ENCODE data around the gene CLEC7A.

CLEC7A gene

GRCh38 chr12:10136637-10137205 lies 6.7 kb upstream of the CLEC7A start:
- no peak for DNase-seq

DNA sequence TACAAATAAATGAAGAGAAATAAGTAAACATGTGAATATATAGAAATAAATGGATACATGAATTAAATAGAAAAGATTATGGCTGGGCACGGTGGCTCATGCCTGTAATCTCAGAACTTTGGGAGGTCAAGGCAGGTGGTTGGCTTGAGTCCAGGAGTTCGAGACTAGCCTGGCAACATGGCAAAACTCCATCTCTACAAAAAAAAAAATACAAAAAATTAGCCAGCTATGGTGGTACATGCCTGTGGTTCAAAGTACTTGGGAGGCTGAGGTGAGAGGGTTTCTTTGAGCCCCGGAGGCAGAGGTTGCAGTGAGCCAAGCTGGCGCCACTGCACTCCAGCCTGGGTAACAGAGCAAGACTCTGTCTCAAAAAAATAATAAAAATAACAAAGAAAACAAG lies 5.1 kb upstream of the CLEC7A start:
- no peak for DNase-seq

DNA sequence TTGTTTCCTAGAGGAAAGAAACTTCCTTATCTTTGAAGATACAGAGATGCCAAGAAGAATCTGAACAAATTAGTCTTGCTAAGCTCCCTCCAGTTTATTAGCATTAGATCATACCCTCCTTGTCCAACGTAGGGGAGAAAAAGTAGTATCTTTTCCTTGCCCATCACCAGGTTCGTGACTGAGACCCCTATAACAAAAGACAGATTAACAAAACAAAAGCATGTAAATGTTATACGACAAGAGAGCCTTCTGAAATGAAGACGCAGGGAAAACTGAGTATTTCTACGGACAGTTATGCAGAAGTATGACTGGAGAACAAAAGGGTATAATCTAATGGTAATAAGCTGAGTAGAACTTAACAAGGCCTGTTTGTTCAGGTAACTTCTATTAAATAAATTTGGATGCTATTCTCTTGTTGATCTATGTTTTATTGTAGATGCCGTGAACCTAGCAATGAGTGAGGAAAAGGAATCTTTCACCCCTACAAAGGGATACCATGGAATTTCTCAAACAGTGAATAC lies 2.9 kb upstream of the CLEC7A start:
- DNase-seq = no peak

DNA sequence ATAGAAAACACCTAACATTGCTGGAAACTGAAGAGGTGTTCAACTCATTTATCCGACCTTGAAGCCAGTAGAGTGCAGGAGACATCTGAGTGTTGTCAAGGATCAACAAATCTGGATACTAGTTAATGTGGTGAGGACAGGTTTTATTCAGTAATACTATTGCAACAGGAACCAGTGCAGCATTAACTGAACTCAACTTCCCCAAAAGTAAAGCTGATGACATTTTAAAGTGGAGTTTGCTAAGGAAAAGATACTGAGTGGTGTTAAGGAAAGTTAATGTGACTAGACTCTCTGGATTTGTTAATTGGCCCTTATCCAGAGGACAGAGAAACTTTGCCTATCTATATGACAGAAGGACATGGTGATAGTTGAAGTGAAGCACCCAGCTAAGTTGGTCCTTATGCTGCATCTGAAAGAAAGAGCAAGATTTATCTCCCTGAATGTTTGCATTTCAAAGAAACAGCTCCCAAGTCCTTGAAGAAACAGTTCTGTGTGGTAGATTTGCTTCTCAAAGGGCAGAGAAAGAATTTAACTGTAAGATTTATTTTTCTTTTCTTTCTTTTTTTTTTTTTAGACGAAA lies 1.2 kb upstream of the CLEC7A start:
- DNase-seq = no peak

DNA sequence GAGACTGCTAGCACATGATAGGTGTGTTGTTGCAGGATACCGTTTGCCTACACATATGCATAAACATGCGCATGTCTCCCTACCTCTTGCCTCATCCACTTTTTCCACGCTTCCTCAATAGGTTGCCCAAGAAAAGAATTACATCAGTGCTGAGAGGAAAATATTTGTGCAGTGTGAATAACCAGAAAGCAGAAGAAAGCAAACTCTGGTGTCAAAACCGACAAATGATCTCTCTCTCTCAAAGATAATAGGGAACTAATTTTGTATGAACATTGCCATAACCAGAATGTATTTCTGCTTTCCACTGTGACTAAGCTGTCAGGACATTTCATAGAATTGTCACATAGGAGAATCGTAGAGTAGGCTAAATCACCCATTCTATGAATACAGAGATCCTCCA lies 1.3 kb downstream of the CLEC7A start:
- no peak for DNase-seq

GRCh38 chr12:10126413-10126812 lies 3.6 kb downstream of the CLEC7A start:
- no peak for DNase-seq

DNA sequence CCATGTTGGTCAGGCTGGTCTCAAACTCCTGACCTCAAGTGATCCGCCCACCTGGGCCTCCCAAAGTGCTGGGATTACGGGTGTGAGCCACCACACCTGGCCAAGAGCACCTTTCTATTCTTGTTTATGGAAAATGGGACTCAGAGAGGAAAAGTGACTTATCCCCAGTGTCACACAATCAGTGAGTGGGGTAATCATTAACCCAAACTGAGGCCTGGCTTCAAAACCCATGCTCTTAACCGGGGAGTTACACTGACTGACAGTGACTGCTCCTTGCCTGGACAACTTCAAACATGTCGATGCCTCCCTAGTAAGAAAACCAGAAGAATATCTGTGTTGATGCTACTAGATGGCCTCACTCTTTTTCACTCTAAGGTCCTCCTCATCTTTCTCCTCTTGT lies 7.3 kb downstream of the CLEC7A start:
- DNase-seq = no peak

DNA sequence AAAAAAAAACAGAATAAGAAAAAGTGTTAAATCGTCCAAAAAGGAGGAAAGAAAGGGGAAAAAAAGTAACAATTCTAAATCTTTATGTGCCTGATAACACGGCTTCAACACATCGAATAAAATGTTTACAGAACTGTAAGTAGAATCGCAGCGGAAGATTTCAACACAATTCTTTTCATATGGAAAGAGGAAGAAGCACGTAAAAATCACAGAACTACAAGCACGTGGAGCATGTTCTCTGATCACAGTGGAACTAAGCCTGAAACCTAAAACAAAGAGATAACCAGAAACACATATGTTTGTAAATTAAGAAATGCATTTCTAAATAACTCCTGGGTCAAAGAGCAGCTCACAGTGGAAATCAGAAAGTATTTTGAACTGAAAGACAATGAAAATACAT lies 8.7 kb downstream of the CLEC7A start:
- no peak for DNase-seq

- no peak for DNase-seq
These were observed 10.9 kb downstream of the CLEC7A start for GRCh38 chr12:10119066-10119465.

DNA sequence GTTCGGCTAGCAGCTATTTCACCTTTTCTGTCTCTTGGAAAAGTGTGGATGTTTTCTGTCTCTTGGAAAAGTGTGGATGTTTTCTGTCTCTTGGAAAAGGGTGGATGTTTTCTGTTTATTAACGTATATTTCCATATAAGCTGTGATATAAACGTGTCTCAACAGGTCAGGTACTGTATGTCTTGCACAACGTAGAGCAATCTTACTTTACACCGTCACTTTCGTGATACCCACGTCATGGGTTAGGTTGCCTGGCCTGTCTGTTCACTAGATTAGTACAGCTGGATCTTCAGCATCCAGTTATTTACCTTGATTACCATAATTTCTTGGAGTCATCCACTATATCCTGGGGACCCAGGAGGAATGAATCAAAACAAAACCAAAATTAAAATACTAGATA lies 14.1 kb downstream of the CLEC7A start:
- DNase-seq = no peak

- DNase-seq = no peak
These were observed 14.7 kb downstream of the CLEC7A start for GRCh38 chr12:10115311-10115710.

- no peak for DNase-seq
These were observed 16.1 kb downstream of the CLEC7A start for GRCh38 chr12:10113920-10114319.

GRCh38 chr12:10113075-10113474 lies 16.9 kb downstream of the CLEC7A start:
- DNase-seq = no peak

DNA sequence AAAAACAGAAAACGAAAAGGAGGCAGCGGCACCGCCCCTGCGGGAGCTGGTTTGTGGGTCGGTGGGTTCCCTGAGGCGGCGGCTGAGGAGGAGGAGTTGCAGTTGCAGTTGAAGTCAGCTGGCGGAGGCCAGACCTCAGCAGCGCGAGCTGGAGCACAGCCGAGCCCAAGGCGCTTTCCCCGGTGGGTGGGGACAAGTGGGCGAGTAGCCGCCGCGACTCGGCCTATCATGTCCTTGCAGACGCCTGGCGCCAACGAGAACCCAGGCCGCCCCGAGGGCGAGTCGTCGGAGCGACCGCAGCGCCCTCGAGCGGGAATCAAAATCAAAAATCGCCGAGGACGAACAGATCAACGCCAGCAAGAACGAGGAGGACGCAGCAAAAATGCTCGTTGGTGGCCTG lies 18.5 kb downstream of the CLEC7A start:
- no peak for DNase-seq

DNA sequence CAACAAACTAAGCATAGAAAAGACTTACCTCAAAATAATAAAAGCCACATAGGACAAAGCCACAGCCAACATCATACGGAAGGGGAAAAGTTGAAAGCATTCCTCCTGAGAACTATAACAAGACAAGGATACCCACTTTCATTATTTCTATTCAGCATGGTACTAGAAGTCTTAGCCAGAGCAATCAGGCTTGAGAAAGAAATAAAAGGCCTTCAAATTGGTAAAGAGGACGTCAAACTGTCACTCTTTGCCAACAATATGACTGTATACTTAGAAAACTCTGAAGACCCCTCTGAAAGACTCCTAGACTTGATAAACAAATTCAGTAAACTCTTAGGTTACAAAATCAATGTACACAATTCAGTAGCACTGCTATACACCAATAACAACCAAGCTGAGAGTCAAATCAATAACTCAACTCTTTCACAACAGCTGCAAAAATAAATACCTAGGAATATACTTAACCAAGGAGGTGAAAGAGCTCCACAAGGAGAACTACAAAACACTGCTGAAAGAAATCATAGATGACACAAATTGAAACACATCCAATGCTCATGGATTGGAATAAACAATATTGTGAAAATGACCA lies 19.6 kb downstream of the CLEC7A start:
- no peak for DNase-seq

GRCh38 chr12:10102322-10102721 lies 27.7 kb downstream of the CLEC7A start:
- no peak for DNase-seq

DNA sequence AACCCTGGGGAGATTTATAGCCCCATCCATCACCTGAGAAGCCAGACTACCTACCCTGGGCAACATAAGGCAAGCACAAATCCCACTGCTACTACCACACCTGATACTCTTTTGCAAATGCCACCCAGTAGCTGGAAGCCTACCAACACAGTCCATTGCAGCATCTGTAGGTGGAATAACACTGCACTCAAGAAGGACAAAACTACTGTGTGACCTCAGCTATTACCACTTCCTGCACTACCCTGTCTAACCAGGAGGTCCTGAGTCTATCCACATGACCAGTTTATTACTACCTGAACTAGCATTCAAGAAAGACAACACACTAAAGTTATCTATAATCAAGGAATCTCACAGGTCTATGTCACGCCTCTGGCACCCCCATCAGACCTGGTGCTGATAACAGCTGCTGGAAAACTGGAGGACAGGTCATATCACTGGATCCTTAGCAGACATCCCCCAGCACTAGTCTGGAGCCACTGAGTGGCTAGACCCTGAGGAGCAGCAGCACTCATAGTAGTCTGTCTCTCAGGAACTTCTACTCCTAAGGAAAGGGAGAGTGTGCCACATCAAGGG lies 28.3 kb downstream of the CLEC7A start:
- no peak for DNase-seq

- no peak for DNase-seq
These were observed 28.9 kb downstream of the CLEC7A start for GRCh38 chr12:10101042-10101579.

DNA sequence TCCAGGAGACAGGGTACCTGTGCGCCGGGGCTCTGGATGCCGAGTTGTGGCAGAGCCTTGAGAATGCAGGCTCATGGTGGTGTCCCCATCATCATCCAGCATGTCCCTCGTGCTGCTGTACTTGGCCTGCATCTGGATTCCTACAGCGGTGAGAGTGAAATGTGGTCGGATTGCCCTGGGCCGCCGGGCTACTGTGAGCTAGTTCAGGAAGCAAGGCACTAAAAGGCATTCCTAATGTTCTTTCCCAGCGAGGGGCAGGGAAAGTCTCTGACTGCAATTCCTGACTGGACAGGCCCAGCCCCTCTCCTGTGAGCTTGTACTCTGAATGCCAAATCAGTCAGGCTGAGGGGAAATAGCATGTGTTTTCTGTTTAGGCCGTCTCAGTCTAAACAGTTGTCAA lies 31.2 kb downstream of the CLEC7A start, which contains the start of gene CLEC1A:
Gene CLEC1A, minus strand, starts transcription at position 195 of the 400 bp plus-strand sequence. Its CDS starts 63 bp downstream, at position 132.
- no peak for DNase-seq

DNA sequence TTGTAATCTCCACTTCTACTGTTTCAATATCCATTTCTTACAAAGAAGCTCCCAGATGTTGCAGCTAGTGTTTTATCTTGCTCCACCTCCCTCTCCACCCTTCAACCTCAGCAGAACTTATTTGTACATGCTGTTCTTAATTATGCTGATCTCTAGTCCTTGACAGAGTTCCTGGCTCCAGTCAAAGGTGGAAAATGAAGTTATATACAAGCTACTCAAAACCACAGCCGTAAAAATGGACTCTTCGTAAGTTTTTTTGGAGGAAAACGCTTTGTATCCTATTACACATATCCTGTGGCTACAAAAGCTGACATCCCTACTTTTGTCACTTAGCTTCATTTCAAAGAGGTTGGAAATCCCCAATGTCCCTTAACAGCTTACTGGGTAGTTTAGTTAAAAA lies 32.5 kb downstream of the CLEC7A start:
- DNase-seq = no peak

- no peak for DNase-seq
These were observed 34.0 kb downstream of the CLEC7A start for GRCh38 chr12:10095971-10096370.

GRCh38 chr12:10094646-10095395 lies 35.2 kb downstream of the CLEC7A start:
- DNase-seq = no peak

Measured in kidney glomerular epithelial cell (primary cell).